GM12878 (cell line): ENCODE results near the gene DPP6. TPM values are rescaled to one million over a fixed set of nuclear protein-coding genes. Genes with fewer than 3 reads are reported as not detected.

ENCODE experiments used
- ATAC-seq: fragments of 200-7000 bp; cut with Tn5 transposase; 3 replicates; pipeline ENCODE4 v1.9.1; 2020; ENCODE audit warnings: mild to moderate bottlenecking, moderate library complexity
- BruUV-seq: library from RNA; stranded (reverse); fragments of 400-500 nt; replicated peaks from 2 replicates; lab custom pipeline; 2021; lab: Mats Ljungman, UMichigan
- CTCF ChIA-PET: fragments of 300-600 bp; sonication (Branson Sonifier 250); formaldehyde crosslinking; extraction: SDS; loops from one replicate; lab custom pipeline; 2021; ENCODE audit warnings: inconsistent platforms; lab: Yijun Ruan, JAX
- POLR2A ChIA-PET: fragments of 350-600 bp; formaldehyde crosslinking; extraction: SDS; loops from one replicate; lab custom pipeline; 2021; ENCODE audit warnings: inconsistent platforms; lab: Charles Lee
- RAD21 ChIA-PET: fragments of 300-600 bp; sonication (Branson Sonifier 250); formaldehyde crosslinking; loops from one replicate; lab custom pipeline; 2023; ENCODE audit warnings: antibody characterized with exemption; ENCODE audit not compliant: unreplicated experiment; lab: Charles Lee
- SMC1A ChIA-PET: fragments of 300-600 bp; sonication (Branson Sonifier 250); formaldehyde crosslinking; loops from one replicate; lab custom pipeline; 2023; ENCODE audit not compliant: unreplicated experiment, uncharacterized antibody; lab: Charles Lee
- DNase-seq: peaks from one replicate; pipeline ENCODE4 v3.0.0-alpha.2; 2011; ENCODE audit warnings: low read depth, low spot score
- FAIRE-seq: peaks from 3 replicates; lab custom pipeline; 2011; peaks lifted over from hg19 to GRCh38; lab: Jason Lieb, UNC
- H2AFZ ChIP-seq: 2 replicates; pipeline ENCODE4 v1.6.0; 2011; ENCODE audit warnings: low read depth, low read length, control low read depth; ENCODE audit not compliant: control insufficient read depth
- H3K27ac ChIP-seq: 2 replicates; pipeline ENCODE4 v1.5.1; 2011; ENCODE audit warnings: control low read depth; ENCODE audit not compliant: control insufficient read depth, insufficient read depth
- H3K27me3 ChIP-seq, 2 experiments: replicated peaks in 1 of 2; 2 replicates each; pipeline versions ENCODE4 v1.6.0 to v1.6.1; 2011; ENCODE audit warnings: low read length in 1 of 2; ENCODE audit not compliant: control insufficient read depth in 2 of 2, insufficient read depth in 2 of 2
- H3K36me3 ChIP-seq, 2 experiments: 2 replicates each; pipeline ENCODE4 v1.5.1; 2011; ENCODE audit warnings: low read length in 1 of 2; ENCODE audit not compliant: control insufficient read depth in 2 of 2, insufficient read depth in 2 of 2
- H3K4me1 ChIP-seq: 2 replicates; pipeline ENCODE4 v1.6.1; 2011; ENCODE audit warnings: mild to moderate bottlenecking, low read length, moderate library complexity, mixed read lengths; ENCODE audit not compliant: control insufficient read depth, insufficient read depth
- H3K4me2 ChIP-seq: 2 replicates; pipeline ENCODE4 v1.6.0; 2011; ENCODE audit warnings: control low read depth; ENCODE audit not compliant: control insufficient read depth, insufficient read depth
- H3K4me3 ChIP-seq: fragments of 200-600 bp; sonication (generic); 2 replicates; pipeline ENCODE4 v1.5.1; 2016
- H3K79me2 ChIP-seq: 2 replicates; pipeline ENCODE4 v1.6.0; 2011; ENCODE audit warnings: low read length; ENCODE audit not compliant: control insufficient read depth, insufficient read depth
- H3K9ac ChIP-seq: 2 replicates; pipeline ENCODE4 v1.8.0; 2011; ENCODE audit warnings: low read length, control low read depth, mixed read lengths; ENCODE audit not compliant: control insufficient read depth, insufficient read depth
- H3K9me3 ChIP-seq: replicated peaks from 3 replicates; pipeline ENCODE4 v1.5.1; 2011; ENCODE audit warnings: mild to moderate bottlenecking, low read length; ENCODE audit not compliant: control insufficient read depth, insufficient read depth
- H4K20me1 ChIP-seq: 2 replicates; pipeline ENCODE4 v1.6.0; 2011; ENCODE audit not compliant: control insufficient read depth, insufficient read depth
- BRCA1 ChIP-seq: IDR thresholded peaks from 2 replicates; pipeline ENCODE4 v1.6.1; 2011; ENCODE audit warnings: low read depth, low read length, improper control_type of control experiment
- CBX3 ChIP-seq: fragments of 200-600 bp; sonication (generic); IDR thresholded peaks from 2 replicates; pipeline ENCODE4 v1.6.1; 2016; ENCODE audit warnings: low read depth, borderline replicate concordance
- CHD4 ChIP-seq: fragments of 200-600 bp; sonication (generic); IDR thresholded peaks from 2 replicates; pipeline ENCODE4 v1.6.1; 2016; ENCODE audit warnings: mild to moderate bottlenecking
- EED ChIP-seq: sonication (generic); IDR thresholded peaks from 2 replicates; pipeline ENCODE4 v1.6.1; 2016; ENCODE audit warnings: antibody characterized with exemption, low read depth
- FOXK2 ChIP-seq: fragments of 450-650 bp; IDR thresholded peaks from 2 replicates; pipeline ENCODE4 v1.6.1; 2017; ENCODE audit warnings: mild to moderate bottlenecking, moderate library complexity
- KAT2A ChIP-seq: conservative IDR thresholded peaks from 2 replicates; pipeline ENCODE4 v1.6.1; 2011; ENCODE audit warnings: low read depth, low read length; ENCODE audit not compliant: control insufficient read depth
- NKRF ChIP-seq: fragments of 450-650 bp; conservative IDR thresholded peaks from 2 replicates; pipeline ENCODE4 v1.6.1; 2017; ENCODE audit warnings: mild to moderate bottlenecking, moderate library complexity
- RCOR1 ChIP-seq: conservative IDR thresholded peaks from 2 replicates; pipeline ENCODE4 v1.6.1; 2012; ENCODE audit warnings: low read depth, low read length, improper control_type of control experiment
- REST ChIP-seq: IDR thresholded peaks from 2 replicates; pipeline ENCODE4 v1.6.1; 2012; ENCODE audit warnings: mild to moderate bottlenecking, low read depth, low read length
- RUNX3 ChIP-seq: IDR thresholded peaks from 2 replicates; pipeline ENCODE4 v1.6.1; 2012; ENCODE audit warnings: low read length, inconsistent platforms
- SIN3A ChIP-seq: IDR thresholded peaks from 2 replicates; pipeline ENCODE4 v1.6.1; 2012; ENCODE audit warnings: low read depth, low read length, improper control_type of control experiment
- SIX5 ChIP-seq: IDR thresholded peaks from 2 replicates; pipeline ENCODE4 v1.6.1; 2011; ENCODE audit warnings: mild to moderate bottlenecking, low read depth, low read length, moderate library complexity; ENCODE audit not compliant: severe bottlenecking
- SMAD5 ChIP-seq: IDR thresholded peaks from 2 replicates; pipeline ENCODE4 v1.6.1; 2016; ENCODE audit warnings: antibody characterized with exemption, low read depth
- TCF3 ChIP-seq: IDR thresholded peaks from 2 replicates; pipeline ENCODE4 v1.6.1; 2012; ENCODE audit warnings: low read depth, mild to moderate bottlenecking, low read length, borderline replicate concordance; ENCODE audit not compliant: insufficient read depth
- ZNF384 ChIP-seq: IDR thresholded peaks from 2 replicates; pipeline ENCODE4 v1.6.1; 2012; ENCODE audit warnings: low read depth, mild to moderate bottlenecking, low read length, improper control_type of control experiment, borderline replicate concordance
- ZSCAN29 ChIP-seq: fragments of 450-650 bp; IDR thresholded peaks from 2 replicates; pipeline ENCODE4 v1.6.1; 2017; ENCODE audit warnings: mild to moderate bottlenecking, moderate library complexity
- WGBS: methylation state at CpG from one replicate; pipeline ENCODE4 v1.1.6; 2016; ENCODE audit warnings: low lambda C conversion rate; ENCODE audit not compliant: insufficient replicate concordance, insufficient coverage; ENCODE audit errors: missing lambda C conversion rate; 5-methylcytosine and 5-hydroxymethylcytosine counted together
- in situ Hi-C: fragments of 300-500 bp; cut with MboI; formaldehyde crosslinking; loops from 9 replicates; pipeline ENCODE4 v1.14.3; 2018; ENCODE audit warnings: mixed read lengths
- intact Hi-C: fragments of 100-400 bp; cut with micrococcal nuclease; formaldehyde crosslinking; loops from one replicate; pipeline ENCODE4 v1.14.2; 2022; ENCODE audit not compliant: unreplicated experiment
- polyA plus RNA-seq, 11 experiments: library from polyadenylated mRNA; depleted of rRNA in 4 of 11; unstranded in 6 of 11; stranded (reverse) in 5 of 11; fragments of >200 nt; fragmentation: Nextera tagmentation in 4 of 11; fragmentation: Illumina TruSeq in 1 of 11; extraction: Ambion mirVana in 4 of 11; extraction: Trizol in 1 of 11; gene quantifications; 1 replicate in 1 of 11; 2 replicates in 10 of 11; pipeline versions ENCODE4 v1.2.1 to v1.2.3, GENCODE V29; 2011 to 2016; ENCODE audit warnings: inconsistent platforms in 2 of 11, missing spikeins in 2 of 11, low read depth in 1 of 11
- total RNA-seq, 4 experiments: library from RNA; depleted of rRNA in 3 of 4; stranded (reverse); fragments of >200 nt in 3 of 4; fragmentation: Illumina TruSeq in 1 of 4; extraction: Trizol in 1 of 4; gene quantifications; 2 replicates each; pipeline versions ENCODE4 v1.2.1 to v1.2.3, GENCODE V29; 2013 to 2021
- TF ChIP-seq, protein P1 (sequence below): fragments of 450-650 bp; IDR thresholded peaks from 2 replicates; pipeline ENCODE4 v1.6.1; 2017; ENCODE audit warnings: mild to moderate bottlenecking, low read depth, inconsistent platforms; ENCODE audit not compliant: poor library complexity, severe bottlenecking
- TF ChIP-seq, protein P2 (sequence below): IDR thresholded peaks from 2 replicates; pipeline ENCODE4 v1.6.1; 2011; ENCODE audit warnings: low read depth, mild to moderate bottlenecking, low read length, moderate library complexity, borderline replicate concordance; ENCODE audit errors: extremely low read depth

Gene DPP6
- total and polyA plus RNA-seq, 10 of the 15 experiments (the other 5 are each of a cell fraction or from before 2014, with no cell fraction given), result not detected

GRCh38 chr7:154690411-154690810, 638.2 kb downstream of the DPP6 start:
- ATAC-seq, result no peak

More at GRCh38 chr7:154690411-154690810, 638.2 kb downstream of the DPP6 start:
- H2AFZ ChIP-seq, result no peak overlapping the region
- H3K9ac ChIP-seq, result no peak overlapping the region
- no peaks in the 10 kb centered on the region for H3K79me2 ChIP-seq
- no peak overlapping the region for H3K4me2 ChIP-seq
- H4K20me1 ChIP-seq, result no peaks in the 10 kb centered on the region
- no peaks in the 10 kb centered on the region for H3K9me3 ChIP-seq
- no peaks in the 10 kb centered on the region for H3K27me3 ChIP-seq
- H3K4me1 ChIP-seq, result no peaks in the 10 kb centered on the region
- no peak overlapping the region for H3K27ac ChIP-seq
- no peak overlapping the region for H3K4me3 ChIP-seq
- ChIA-PET POLR2A (no interaction called here), SMC1A (no interaction called here), CTCF (no interaction called here), RAD21 (no interaction called here)
- intact Hi-C loops, result no loop called here
- FAIRE-seq (no peak), DNase-seq (no peak)
- WGBS, result 0% methylated on average over 3 of the region's 3 CpGs
- H3K36me3 ChIP-seq, result no peaks in the 10 kb centered on the region
- in situ Hi-C loops, result no loop called here
- TF ChIP-seq, protein P1, sequence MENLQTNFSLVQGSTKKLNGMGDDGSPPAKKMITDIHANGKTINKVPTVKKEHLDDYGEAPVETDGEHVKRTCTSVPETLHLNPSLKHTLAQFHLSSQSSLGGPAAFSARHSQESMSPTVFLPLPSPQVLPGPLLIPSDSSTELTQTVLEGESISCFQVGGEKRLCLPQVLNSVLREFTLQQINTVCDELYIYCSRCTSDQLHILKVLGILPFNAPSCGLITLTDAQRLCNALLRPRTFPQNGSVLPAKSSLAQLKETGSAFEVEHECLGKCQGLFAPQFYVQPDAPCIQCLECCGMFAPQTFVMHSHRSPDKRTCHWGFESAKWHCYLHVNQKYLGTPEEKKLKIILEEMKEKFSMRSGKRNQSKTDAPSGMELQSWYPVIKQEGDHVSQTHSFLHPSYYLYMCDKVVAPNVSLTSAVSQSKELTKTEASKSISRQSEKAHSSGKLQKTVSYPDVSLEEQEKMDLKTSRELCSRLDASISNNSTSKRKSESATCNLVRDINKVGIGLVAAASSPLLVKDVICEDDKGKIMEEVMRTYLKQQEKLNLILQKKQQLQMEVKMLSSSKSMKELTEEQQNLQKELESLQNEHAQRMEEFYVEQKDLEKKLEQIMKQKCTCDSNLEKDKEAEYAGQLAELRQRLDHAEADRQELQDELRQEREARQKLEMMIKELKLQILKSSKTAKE, result no peak
- TF ChIP-seq NKRF, result no peak
- no peak for TF ChIP-seq SIN3A
- no peak for TF ChIP-seq SIX5
- TF ChIP-seq RCOR1, result no peak
- no peak for TF ChIP-seq KAT2A
- no peak for TF ChIP-seq CHD4
- TF ChIP-seq SMAD5, result no peak
- TF ChIP-seq BRCA1, result no peak
- TF ChIP-seq ZNF384, result no peak
- no peak for TF ChIP-seq TCF3
- no peak for TF ChIP-seq CBX3
- TF ChIP-seq, protein P2, sequence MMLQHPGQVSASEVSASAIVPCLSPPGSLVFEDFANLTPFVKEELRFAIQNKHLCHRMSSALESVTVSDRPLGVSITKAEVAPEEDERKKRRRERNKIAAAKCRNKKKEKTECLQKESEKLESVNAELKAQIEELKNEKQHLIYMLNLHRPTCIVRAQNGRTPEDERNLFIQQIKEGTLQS, result no peak
- no peak for TF ChIP-seq RUNX3
- TF ChIP-seq EED, result no peak
- TF ChIP-seq REST, result no peak
- no peak for TF ChIP-seq ZSCAN29
- TF ChIP-seq FOXK2, result no peak
- no TSS peak for BruUV-seq
